Cardiac muscle cell (in vitro differentiated cells and primary cell): ENCODE data around the gene ZDHHC18. TPM values are rescaled to one million over a fixed set of nuclear protein-coding genes. Genes with fewer than 3 reads are reported as not detected.
A peak's percentile ranks its signal among the peaks of the same experiment; 100 is the strongest.

Source experiments
- DNase-seq, 2 donors: peaks; one replicate each; pipeline versions ENCODE4 v3.0.0 to v3.0.0-alpha.2; 2010 to 2017; ENCODE audit warnings: low read depth in 1 of 2, low spot score in 1 of 2
- H3K27ac ChIP-seq: fragments of 200-600 bp; sonication (generic); 2 replicates; pipeline ENCODE4 v1.5.1; 2016
- H3K27me3 ChIP-seq: fragments of 200-600 bp; sonication (generic); 2 replicates; pipeline ENCODE4 v1.6.0; 2016; ENCODE audit warnings: control low read depth
- H3K36me3 ChIP-seq: fragments of 200-600 bp; sonication (generic); 2 replicates; pipeline ENCODE4 v1.5.1; 2016; ENCODE audit warnings: control low read depth
- H3K4me1 ChIP-seq: fragments of 200-600 bp; sonication (generic); 2 replicates; pipeline ENCODE4 v1.8.1; 2017; ENCODE audit warnings: low read depth, mild to moderate bottlenecking, mixed run types
- H3K4me3 ChIP-seq: fragments of 200-600 bp; sonication (generic); 2 replicates; pipeline ENCODE4 v1.5.1; 2016; ENCODE audit warnings: mild to moderate bottlenecking
- H3K9me3 ChIP-seq: fragments of 200-600 bp; sonication (generic); 2 replicates; pipeline ENCODE4 v1.5.1; 2017; ENCODE audit warnings: low read depth, mild to moderate bottlenecking, control low read depth
- CTCF ChIP-seq: IDR thresholded peaks from 2 replicates; pipeline ENCODE4 v1.5.1; 2012; ENCODE audit warnings: low read depth, mild to moderate bottlenecking, low read length
- polyA plus RNA-seq: library from polyadenylated mRNA; unstranded; fragments of >200 nt; fragmentation: Nextera tagmentation; extraction: Ambion mirVana; gene quantifications from 2 replicates; pipeline ENCODE4 v1.2.1, GENCODE V29; 2016
- total RNA-seq: library from RNA; depleted of rRNA; stranded (reverse); fragments of >200 nt; gene quantifications from 2 replicates; pipeline ENCODE4 v1.2.3, GENCODE V29; 2016

The ZDHHC18 gene
- total and polyA plus RNA-seq, 2 experiments from 2014 or later, result 16.1 to 16.6 TPM

- H3K27ac ChIP-seq, result peak overlapping the region; percentile 98
- H3K36me3 ChIP-seq, result no peaks in the 10 kb centered on the region
- no peaks in the 10 kb centered on the region for H3K9me3 ChIP-seq
- H3K4me3 ChIP-seq, result peak overlapping the region; percentile 62
- no peak for TF ChIP-seq CTCF
- peaks cover 32% of the 10 kb centered on the region for H3K4me1 ChIP-seq
- no peaks in the 10 kb centered on the region for H3K27me3 ChIP-seq
- DNase-seq, result peak in 1 of 2 donors; percentile 69
These were observed 39.1 kb upstream of the ZDHHC18 start for GRCh38 chr1:26787381-26787705.

GRCh38 chr1:26787706-26788514 is 38.6 kb upstream of the ZDHHC18 start, which contains the start of gene PIGV:
Gene PIGV, plus strand, starts transcription at chr1:26787950. Its CDS starts 2,866 bp downstream, at chr1:26790816.
- no peak for TF ChIP-seq CTCF
- peak within 1 kb of the TSS; percentile 98 for H3K27ac ChIP-seq
- DNase-seq, result peak; percentile 88 to 92
- H3K4me3 ChIP-seq, result peak within 1 kb of the TSS; percentile 62
- H3K36me3 ChIP-seq, result no peaks in the 10 kb centered on the region
- peaks cover 32% of the 10 kb centered on the region for H3K4me1 ChIP-seq
- no peaks in the 10 kb centered on the region for H3K27me3 ChIP-seq
- H3K9me3 ChIP-seq, result no peaks in the 10 kb centered on the region

GRCh38 chr1:26788515-26788785 is 38.0 kb upstream of the ZDHHC18 start:
- H3K4me1 ChIP-seq, result peaks cover 28% of the 10 kb centered on the region
- no peaks in the 10 kb centered on the region for H3K9me3 ChIP-seq
- peak overlapping the region; percentile 98 for H3K27ac ChIP-seq
- H3K36me3 ChIP-seq, result no peaks in the 10 kb centered on the region
- no peak for DNase-seq
- TF ChIP-seq CTCF, result no peak
- H3K4me3 ChIP-seq, result peak overlapping the region; percentile 62
- H3K27me3 ChIP-seq, result no peaks in the 10 kb centered on the region

- peak overlapping the region; percentile 98 for H3K27ac ChIP-seq
- no peaks in the 10 kb centered on the region for H3K9me3 ChIP-seq
- peaks cover 24% of the 10 kb centered on the region for H3K4me1 ChIP-seq
- peak; percentile 85 to 90 for DNase-seq
- peak overlapping the region; percentile 62 for H3K4me3 ChIP-seq
- H3K27me3 ChIP-seq, result no peaks in the 10 kb centered on the region
- no peaks in the 10 kb centered on the region for H3K36me3 ChIP-seq
- TF ChIP-seq CTCF, result peak; percentile 95
These were observed 37.5 kb upstream of the ZDHHC18 start for GRCh38 chr1:26788836-26789611.

- DNase-seq, result no peak
- no peak for TF ChIP-seq CTCF
- no peaks in the 10 kb centered on the region for H3K9me3 ChIP-seq
- H3K4me1 ChIP-seq, result peaks cover 19% of the 10 kb centered on the region
- H3K36me3 ChIP-seq, result no peaks in the 10 kb centered on the region
- H3K27me3 ChIP-seq, result no peaks in the 10 kb centered on the region
- no peak overlapping the region for H3K4me3 ChIP-seq
- H3K27ac ChIP-seq, result no peak overlapping the region
These were observed 36.9 kb upstream of the ZDHHC18 start for GRCh38 chr1:26789612-26789865.
